Muscle of leg (tissue), 11 donors: ENCODE data around the gene PTX3. TPM values are rescaled to one million over a fixed set of nuclear protein-coding genes. Genes with fewer than 3 reads are reported as not detected.

ENCODE experiments used
- DNase-seq: peaks from one replicate; pipeline ENCODE4 v3.0.0; 2013
- H3K27ac ChIP-seq: one replicate; pipeline ENCODE4 v1.5.1; 2013; ENCODE audit warnings: mild to moderate bottlenecking, low read length, control low read depth
- H3K27me3 ChIP-seq: one replicate; pipeline ENCODE4 v1.6.1; 2013; ENCODE audit warnings: low read length; ENCODE audit not compliant: control insufficient read depth, insufficient read depth
- H3K36me3 ChIP-seq: one replicate; pipeline ENCODE4 v1.6.1; 2013; ENCODE audit warnings: low read length; ENCODE audit not compliant: control insufficient read depth, insufficient read depth
- H3K4me1 ChIP-seq: one replicate; pipeline ENCODE4 v1.6.1; 2013; ENCODE audit warnings: low read length; ENCODE audit not compliant: control insufficient read depth, insufficient read depth
- H3K4me3 ChIP-seq: one replicate; pipeline ENCODE4 v1.5.1; 2013; ENCODE audit warnings: low read length, control low read depth
- H3K9me3 ChIP-seq: replicated peaks from 2 replicates; pipeline ENCODE4 v1.6.1; 2013; ENCODE audit warnings: low read depth, low read length; ENCODE audit not compliant: control insufficient read depth
- WGBS: methylation state at CpG from one replicate; pipeline ENCODE4 v1.1.5; 2013; ENCODE audit warnings: missing lambda C conversion rate; ENCODE audit not compliant: insufficient coverage; 5-methylcytosine and 5-hydroxymethylcytosine counted together
- polyA plus RNA-seq, 8 donors: library from polyadenylated mRNA; unstranded; fragments of 120-200 nt; gene quantifications; one replicate each; pipeline versions ENCODE4 v1.2.1 to v1.2.3, GENCODE V29; 2013; ENCODE audit warnings: inconsistent platforms in 1 of 8, low replicate concordance in 1 of 8; ENCODE audit not compliant: insufficient read length in 8 of 8, insufficient read depth in 1 of 8
- total RNA-seq: library from RNA; stranded (reverse); fragments of 120-200 nt; gene quantifications from one replicate; pipeline ENCODE4 v1.2.4, GENCODE V29; 2013

Gene PTX3
- total and polyA plus RNA-seq, 9 donors: 5.2 to 12.7 (median 6.8) TPM

GRCh38 chr3:157444797-157445184 lies 8.1 kb downstream of the PTX3 start:
- WGBS: no CpG with 5 or more reads among the region's 1 CpG
- H3K4me1 ChIP-seq: no peaks in the 10 kb centered on the region
- H3K4me3 ChIP-seq: no peak overlapping the region
- no peaks in the 10 kb centered on the region for H3K27me3 ChIP-seq
- no peak for DNase-seq
- H3K9me3 ChIP-seq: no peaks in the 10 kb centered on the region
- no peaks in the 10 kb centered on the region for H3K36me3 ChIP-seq
- H3K27ac ChIP-seq: no peak overlapping the region

GRCh38 chr3:157445857-157446256 lies 9.2 kb downstream of the PTX3 start:
- WGBS: no CpG with 5 or more reads among the region's 1 CpG
- no peaks in the 10 kb centered on the region for H3K27me3 ChIP-seq
- no peak overlapping the region for H3K27ac ChIP-seq
- no peak overlapping the region for H3K4me3 ChIP-seq
- no peaks in the 10 kb centered on the region for H3K4me1 ChIP-seq
- no peaks in the 10 kb centered on the region for H3K36me3 ChIP-seq
- no peaks in the 10 kb centered on the region for H3K9me3 ChIP-seq
- DNase-seq: no peak

GRCh38 chr3:157447026-157447694 lies 10.5 kb downstream of the PTX3 start:
- no peak overlapping the region for H3K4me3 ChIP-seq
- H3K27me3 ChIP-seq: no peaks in the 10 kb centered on the region
- DNase-seq: peak; percentile 75
- no peak overlapping the region for H3K27ac ChIP-seq
- WGBS: no CpG with 5 or more reads among the region's 3 CpGs
- no peaks in the 10 kb centered on the region for H3K36me3 ChIP-seq
- H3K4me1 ChIP-seq: no peaks in the 10 kb centered on the region
- H3K9me3 ChIP-seq: no peaks in the 10 kb centered on the region

GRCh38 chr3:157452097-157452496 lies 15.4 kb downstream of the PTX3 start:
- Histone ChIP-seq H3K4me1 (no peaks in the 10 kb centered on the region), H3K36me3 (no peaks in the 10 kb centered on the region), H3K4me3 (no peak overlapping the region), H3K27me3 (no peaks in the 10 kb centered on the region), H3K9me3 (no peaks in the 10 kb centered on the region), H3K27ac (no peak overlapping the region)
- DNase-seq: peak; percentile 41
- WGBS: 60% methylated on average over 3 of the region's 3 CpGs

GRCh38 chr3:157453824-157454223 lies 17.2 kb downstream of the PTX3 start:
- no CpG with 5 or more reads among the region's 1 CpG for WGBS

GRCh38 chr3:157459706-157460105 lies 23.1 kb downstream of the PTX3 start:
- Histone ChIP-seq H3K9me3 (no peaks in the 10 kb centered on the region), H3K27me3 (no peaks in the 10 kb centered on the region), H3K36me3 (no peaks in the 10 kb centered on the region), H3K27ac (no peak overlapping the region), H3K4me1 (no peaks in the 10 kb centered on the region), H3K4me3 (no peak overlapping the region)
- 40% methylated on average over 1 of the region's 2 CpGs for WGBS
- no peak for DNase-seq

More at GRCh38 chr3:157453824-157454223, 17.2 kb downstream of the PTX3 start:
- H3K9me3 ChIP-seq: no peaks in the 10 kb centered on the region
- no peak overlapping the region for H3K27ac ChIP-seq
- H3K36me3 ChIP-seq: no peaks in the 10 kb centered on the region
- H3K27me3 ChIP-seq: no peaks in the 10 kb centered on the region
- no peak for DNase-seq
- H3K4me1 ChIP-seq: no peaks in the 10 kb centered on the region
- no peak overlapping the region for H3K4me3 ChIP-seq

- H3K9me3 ChIP-seq: no peaks in the 10 kb centered on the region
- DNase-seq: no peak
- no peaks in the 10 kb centered on the region for H3K36me3 ChIP-seq
- H3K4me3 ChIP-seq: no peak overlapping the region
- H3K27ac ChIP-seq: no peak overlapping the region
- H3K4me1 ChIP-seq: no peaks in the 10 kb centered on the region
- no peaks in the 10 kb centered on the region for H3K27me3 ChIP-seq
- 90% methylated on average over 1 of the region's 2 CpGs for WGBS
Observed at GRCh38 chr3:157460253-157460652, 23.6 kb downstream of the PTX3 start.

GRCh38 chr3:157463816-157464215 lies 27.2 kb downstream of the PTX3 start:
- Histone ChIP-seq H3K36me3 (no peaks in the 10 kb centered on the region), H3K4me1 (no peaks in the 10 kb centered on the region), H3K27ac (no peak overlapping the region), H3K9me3 (no peaks in the 10 kb centered on the region), H3K27me3 (no peaks in the 10 kb centered on the region), H3K4me3 (no peak overlapping the region)
- DNase-seq: peak; percentile 57
- 57% methylated on average over 1 of the region's 1 CpG for WGBS

GRCh38 chr3:157464321-157464720 lies 27.7 kb downstream of the PTX3 start:
- no peaks in the 10 kb centered on the region for H3K27me3 ChIP-seq
- H3K36me3 ChIP-seq: no peaks in the 10 kb centered on the region
- no peaks in the 10 kb centered on the region for H3K4me1 ChIP-seq
- no CpG with 5 or more reads among the region's 3 CpGs for WGBS
- no peak overlapping the region for H3K4me3 ChIP-seq
- DNase-seq: peak; percentile 77
- no peak overlapping the region for H3K27ac ChIP-seq
- H3K9me3 ChIP-seq: no peaks in the 10 kb centered on the region

GRCh38 chr3:157465741-157466140 lies 29.1 kb downstream of the PTX3 start:
- no CpG with 5 or more reads among the region's 1 CpG for WGBS
- no peak for DNase-seq
- Histone ChIP-seq H3K27ac (no peak overlapping the region), H3K4me3 (no peak overlapping the region), H3K4me1 (no peaks in the 10 kb centered on the region), H3K9me3 (no peaks in the 10 kb centered on the region), H3K27me3 (no peaks in the 10 kb centered on the region), H3K36me3 (no peaks in the 10 kb centered on the region)

GRCh38 chr3:157467200-157467599 lies 30.6 kb downstream of the PTX3 start:
- no CpG with 5 or more reads among the region's 1 CpG for WGBS
- DNase-seq: peak; percentile 77
- peak overlapping the region; percentile 21 for H3K27ac ChIP-seq
- no peaks in the 10 kb centered on the region for H3K9me3 ChIP-seq
- H3K4me3 ChIP-seq: no peak overlapping the region
- no peaks in the 10 kb centered on the region for H3K27me3 ChIP-seq
- H3K36me3 ChIP-seq: no peaks in the 10 kb centered on the region
- H3K4me1 ChIP-seq: no peaks in the 10 kb centered on the region
